GM23338 (cell line): ENCODE results near the gene CHN1. TPM values are rescaled to one million over a fixed set of nuclear protein-coding genes. Genes with fewer than 3 reads are reported as not detected.

ENCODE experiments used
- ATAC-seq: fragments of 200-7000 bp; cut with Tn5 transposase; 3 replicates; pipeline ENCODE4 v1.9.1; 2020
- DNase-seq: peaks from one replicate; pipeline ENCODE4 v3.0.0-alpha.2; 2015; ENCODE audit warnings: low spot score
- H2AFZ ChIP-seq: fragments of 200-600 bp; sonication (generic); 2 replicates; pipeline ENCODE4 v1.8.0; 2016; ENCODE audit warnings: antibody characterized with exemption, mild to moderate bottlenecking, moderate library complexity
- H3F3A ChIP-seq: fragments of 200-600 bp; sonication (generic); replicated peaks from 2 replicates; pipeline ENCODE4 v1.8.0; 2017; ENCODE audit warnings: antibody characterized with exemption, mixed run types, low read depth
- H3K27ac ChIP-seq: fragments of 200-600 bp; sonication (generic); 2 replicates; pipeline ENCODE4 v1.6.1; 2016; ENCODE audit warnings: low read depth
- H3K27me3 ChIP-seq: fragments of 200-600 bp; sonication (generic); 2 replicates; pipeline ENCODE4 v1.8.0; 2016; ENCODE audit warnings: mild to moderate bottlenecking, mixed run types, moderate library complexity; ENCODE audit not compliant: insufficient read depth
- H3K36me3 ChIP-seq: fragments of 200-600 bp; sonication (generic); 2 replicates; pipeline ENCODE4 v1.8.0; 2016; ENCODE audit warnings: mild to moderate bottlenecking; ENCODE audit not compliant: insufficient read depth
- H3K4me1 ChIP-seq: fragments of 200-600 bp; sonication (generic); 2 replicates; pipeline ENCODE4 v1.8.0; 2016; ENCODE audit warnings: mild to moderate bottlenecking, moderate library complexity; ENCODE audit not compliant: insufficient read depth
- H3K4me2 ChIP-seq: fragments of 200-600 bp; sonication (generic); 2 replicates; pipeline ENCODE4 v1.7.1; 2017; ENCODE audit warnings: mixed run types
- H3K4me3 ChIP-seq: fragments of 200-600 bp; sonication (generic); 2 replicates; pipeline ENCODE4 v1.6.1; 2016; ENCODE audit warnings: mixed run types
- H3K79me2 ChIP-seq: fragments of 200-600 bp; sonication (generic); replicated peaks from 2 replicates; pipeline ENCODE4 v1.8.0; 2017; ENCODE audit warnings: mild to moderate bottlenecking; ENCODE audit not compliant: insufficient read depth
- H3K9me2 ChIP-seq: fragments of 200-600 bp; sonication (generic); 2 replicates; pipeline ENCODE4 v1.8.0; 2017; ENCODE audit not compliant: insufficient read depth
- H4K20me1 ChIP-seq: fragments of 200-600 bp; sonication (generic); replicated peaks from 2 replicates; pipeline ENCODE4 v1.8.0; 2017; ENCODE audit warnings: mild to moderate bottlenecking; ENCODE audit not compliant: insufficient read depth
- H3K27ac Mint-ChIP-seq: 2 replicates; pipeline ENCODE4 v1.8.0; 2020; ENCODE audit warnings: inconsistent platforms, mild to moderate bottlenecking, moderate library complexity, mixed read lengths
- H3K27me3 Mint-ChIP-seq: 3 replicates; pipeline ENCODE4 v1.8.0; 2022; ENCODE audit warnings: low read depth, mild to moderate bottlenecking, moderate library complexity, mixed read lengths, inconsistent platforms; ENCODE audit not compliant: insufficient read depth, poor library complexity
- H3K36me3 Mint-ChIP-seq: 3 replicates; pipeline ENCODE4 v1.8.0; 2021; ENCODE audit warnings: low read depth, mild to moderate bottlenecking, inconsistent platforms, moderate library complexity, mixed read lengths
- H3K4me1 Mint-ChIP-seq: 3 replicates; pipeline ENCODE4 v1.8.0; 2020; ENCODE audit warnings: mild to moderate bottlenecking, inconsistent platforms, mixed read lengths
- H3K4me3 Mint-ChIP-seq: 3 replicates; pipeline ENCODE4 v1.8.0; 2021; ENCODE audit warnings: moderate library complexity, mild to moderate bottlenecking, inconsistent platforms, mixed read lengths
- H3K9me3 Mint-ChIP-seq: 3 replicates; pipeline ENCODE4 v1.8.0; 2020; ENCODE audit warnings: moderate library complexity, mild to moderate bottlenecking, inconsistent platforms, mixed read lengths
- EZH2phosphoT487 ChIP-seq: fragments of 200-600 bp; sonication (generic); IDR thresholded peaks from one replicate; pipeline ENCODE4 v1.8.1; 2018; ENCODE audit warnings: antibody characterized with exemption; ENCODE audit not compliant: unreplicated experiment
- JUNB ChIP-seq: IDR thresholded peaks from one replicate; pipeline ENCODE4 v1.6.1; 2016; ENCODE audit warnings: antibody characterized with exemption; ENCODE audit not compliant: unreplicated experiment
- NANOG ChIP-seq: IDR thresholded peaks from 2 replicates; pipeline ENCODE4 v1.6.1; 2016; ENCODE audit warnings: antibody characterized with exemption, borderline replicate concordance
- POLR2AphosphoS5 ChIP-seq: IDR thresholded peaks from 2 replicates; pipeline ENCODE4 v1.6.1; 2016; ENCODE audit warnings: antibody characterized with exemption, low read depth
- STAT1 ChIP-seq: IDR thresholded peaks from one replicate; pipeline ENCODE4 v1.6.1; 2016; ENCODE audit warnings: antibody characterized with exemption; ENCODE audit not compliant: unreplicated experiment
- ZNF114 ChIP-seq: fragments of 250-450 bp; sonication (Bioruptor Pico); IDR thresholded peaks from 2 replicates; pipeline ENCODE4 v1.5.0; 2020; ENCODE audit warnings: mild to moderate bottlenecking, moderate library complexity
- polyA plus RNA-seq: library from polyadenylated mRNA; unstranded; fragments of >200 nt; fragmentation: Nextera tagmentation; extraction: Ambion mirVana; gene quantifications from 2 replicates; pipeline ENCODE4 v1.2.1, GENCODE V29; 2016
- total RNA-seq: library from RNA; depleted of rRNA; stranded (reverse); fragments of >200 nt; shearing (Covaris generic); gene quantifications from 2 replicates; pipeline ENCODE4 v1.2.3, GENCODE V29; 2014
- TF ChIP-seq, protein P1 (sequence below): IDR thresholded peaks from 2 replicates; pipeline ENCODE4 v1.6.1; 2016; ENCODE audit warnings: antibody characterized with exemption
- TF ChIP-seq, protein P2 (sequence below): IDR thresholded peaks from one replicate; pipeline ENCODE4 v1.6.1; 2018; ENCODE audit warnings: antibody characterized with exemption; ENCODE audit not compliant: unreplicated experiment
- TF ChIP-seq, protein P3 (sequence below): fragments of 250-450 bp; sonication (Bioruptor Pico); IDR thresholded peaks from 2 replicates; pipeline ENCODE4 v1.5.0; 2020; ENCODE audit warnings: mild to moderate bottlenecking, moderate library complexity
- TF ChIP-seq, protein P4 (sequence below), 2 experiments: fragments of 200-600 bp in 1 of 2; sonication (generic) in 1 of 2; conservative IDR thresholded peaks; 2 replicates each; pipeline versions ENCODE4 v1.5.1 to v1.6.1; 2016 to 2017; ENCODE audit warnings: antibody characterized with exemption in 2 of 2, low read depth in 2 of 2, mild to moderate bottlenecking in 2 of 2, moderate library complexity in 1 of 2

CHN1 gene
- total and polyA plus RNA-seq, 2 experiments from 2014 or later = 28.1 to 36.5 TPM

DNA sequence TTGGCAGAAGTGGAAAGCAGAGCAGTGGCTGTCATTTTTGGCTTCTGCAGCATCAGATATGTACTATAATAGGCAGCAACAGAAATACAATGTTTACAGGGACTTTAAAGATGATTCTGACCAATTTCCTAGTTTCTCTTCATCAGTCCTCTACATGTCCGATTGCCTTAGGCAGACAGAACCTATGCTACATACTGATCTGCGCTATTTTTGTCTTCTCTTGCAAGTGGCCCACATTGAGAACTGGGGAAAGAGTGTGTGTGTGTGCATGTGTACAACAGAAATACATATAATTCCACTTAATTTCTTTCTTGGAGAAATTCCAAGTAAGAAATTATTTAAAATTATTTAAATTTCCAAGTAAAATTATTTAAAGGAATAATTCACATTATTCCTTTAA is 163.8 kb downstream of the CHN1 start:
- no peak for DNase-seq
- Histone ChIP-seq H3F3A (no peaks in the 10 kb centered on the region), H3K4me1 (peaks cover 52% of the 10 kb centered on the region), H3K4me2 (no peak overlapping the region), H3K79me2 (peaks cover 31% of the 10 kb centered on the region), H4K20me1 (no peaks in the 10 kb centered on the region), H3K36me3 (no peaks in the 10 kb centered on the region), H3K27ac (no peak overlapping the region), H2AFZ (no peak overlapping the region), H3K9me2 (no peaks in the 10 kb centered on the region), H3K27me3 (no peaks in the 10 kb centered on the region), H3K4me3 (no peak overlapping the region)
- no peak overlapping the region for H3K4me3 Mint-ChIP-seq
- H3K9me3 Mint-ChIP-seq = no peaks in the 10 kb centered on the region
- H3K27me3 Mint-ChIP-seq = no peaks in the 10 kb centered on the region
- H3K4me1 Mint-ChIP-seq = peaks cover 47% of the 10 kb centered on the region
- 0 out of 2 replicates have a peak overlapping the region, but pooled peaks have one; percentile 21 for H3K27ac Mint-ChIP-seq
- TF ChIP-seq EZH2phosphoT487 (no peak), JUNB (no peak), POLR2AphosphoS5 (no peak)
- TF ChIP-seq, protein P1, sequence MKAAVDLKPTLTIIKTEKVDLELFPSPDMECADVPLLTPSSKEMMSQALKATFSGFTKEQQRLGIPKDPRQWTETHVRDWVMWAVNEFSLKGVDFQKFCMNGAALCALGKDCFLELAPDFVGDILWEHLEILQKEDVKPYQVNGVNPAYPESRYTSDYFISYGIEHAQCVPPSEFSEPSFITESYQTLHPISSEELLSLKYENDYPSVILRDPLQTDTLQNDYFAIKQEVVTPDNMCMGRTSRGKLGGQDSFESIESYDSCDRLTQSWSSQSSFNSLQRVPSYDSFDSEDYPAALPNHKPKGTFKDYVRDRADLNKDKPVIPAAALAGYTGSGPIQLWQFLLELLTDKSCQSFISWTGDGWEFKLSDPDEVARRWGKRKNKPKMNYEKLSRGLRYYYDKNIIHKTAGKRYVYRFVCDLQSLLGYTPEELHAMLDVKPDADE = no peak
- TF ChIP-seq, protein P2, sequence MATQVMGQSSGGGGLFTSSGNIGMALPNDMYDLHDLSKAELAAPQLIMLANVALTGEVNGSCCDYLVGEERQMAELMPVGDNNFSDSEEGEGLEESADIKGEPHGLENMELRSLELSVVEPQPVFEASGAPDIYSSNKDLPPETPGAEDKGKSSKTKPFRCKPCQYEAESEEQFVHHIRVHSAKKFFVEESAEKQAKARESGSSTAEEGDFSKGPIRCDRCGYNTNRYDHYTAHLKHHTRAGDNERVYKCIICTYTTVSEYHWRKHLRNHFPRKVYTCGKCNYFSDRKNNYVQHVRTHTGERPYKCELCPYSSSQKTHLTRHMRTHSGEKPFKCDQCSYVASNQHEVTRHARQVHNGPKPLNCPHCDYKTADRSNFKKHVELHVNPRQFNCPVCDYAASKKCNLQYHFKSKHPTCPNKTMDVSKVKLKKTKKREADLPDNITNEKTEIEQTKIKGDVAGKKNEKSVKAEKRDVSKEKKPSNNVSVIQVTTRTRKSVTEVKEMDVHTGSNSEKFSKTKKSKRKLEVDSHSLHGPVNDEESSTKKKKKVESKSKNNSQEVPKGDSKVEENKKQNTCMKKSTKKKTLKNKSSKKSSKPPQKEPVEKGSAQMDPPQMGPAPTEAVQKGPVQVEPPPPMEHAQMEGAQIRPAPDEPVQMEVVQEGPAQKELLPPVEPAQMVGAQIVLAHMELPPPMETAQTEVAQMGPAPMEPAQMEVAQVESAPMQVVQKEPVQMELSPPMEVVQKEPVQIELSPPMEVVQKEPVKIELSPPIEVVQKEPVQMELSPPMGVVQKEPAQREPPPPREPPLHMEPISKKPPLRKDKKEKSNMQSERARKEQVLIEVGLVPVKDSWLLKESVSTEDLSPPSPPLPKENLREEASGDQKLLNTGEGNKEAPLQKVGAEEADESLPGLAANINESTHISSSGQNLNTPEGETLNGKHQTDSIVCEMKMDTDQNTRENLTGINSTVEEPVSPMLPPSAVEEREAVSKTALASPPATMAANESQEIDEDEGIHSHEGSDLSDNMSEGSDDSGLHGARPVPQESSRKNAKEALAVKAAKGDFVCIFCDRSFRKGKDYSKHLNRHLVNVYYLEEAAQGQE = no peak
- H3K36me3 Mint-ChIP-seq = no peaks in the 10 kb centered on the region
- ATAC-seq = no peak

DNA sequence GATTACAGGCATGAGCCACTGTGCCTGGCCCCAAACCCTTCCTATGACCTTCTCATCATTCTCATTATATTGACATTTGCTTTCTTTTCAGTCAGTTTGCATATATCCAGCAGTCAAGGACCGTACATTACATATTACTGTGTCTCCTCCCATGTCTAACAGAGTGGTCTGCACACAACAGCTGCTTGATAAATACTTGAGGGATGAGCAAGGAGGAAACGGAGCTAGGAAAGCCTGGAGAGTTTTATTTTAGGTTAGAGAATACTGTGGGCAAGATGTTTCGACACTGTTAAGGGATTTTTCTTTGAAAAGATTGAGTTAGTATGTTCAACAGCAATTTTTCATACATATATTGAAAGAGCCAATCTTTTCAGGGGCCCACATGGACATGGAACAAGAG is 164.7 kb downstream of the CHN1 start:
- Mint-ChIP-seq H3K27me3 (no peaks in the 10 kb centered on the region), H3K36me3 (no peaks in the 10 kb centered on the region), H3K4me1 (peaks cover 50% of the 10 kb centered on the region), H3K27ac (no peak overlapping the region), H3K4me3 (no peak overlapping the region), H3K9me3 (no peaks in the 10 kb centered on the region)
- no peaks in the 10 kb centered on the region for H3F3A ChIP-seq
- peaks cover 25% of the 10 kb centered on the region for H3K79me2 ChIP-seq
- DNase-seq (no peak), ATAC-seq (no peak)
- no peaks in the 10 kb centered on the region for H4K20me1 ChIP-seq
- H3K27ac ChIP-seq = no peak overlapping the region
- no peaks in the 10 kb centered on the region for H3K9me2 ChIP-seq
- no peak overlapping the region for H3K4me3 ChIP-seq
- no peak overlapping the region for H3K4me2 ChIP-seq
- no peaks in the 10 kb centered on the region for H3K36me3 ChIP-seq
- H3K27me3 ChIP-seq = no peaks in the 10 kb centered on the region
- no peak overlapping the region for H2AFZ ChIP-seq
- H3K4me1 ChIP-seq = peaks cover 55% of the 10 kb centered on the region
- TF ChIP-seq NANOG (no peak), ZNF114 (CRISPR knock-in tag) (no peak), STAT1 (no peak)
- TF ChIP-seq, protein P3, sequence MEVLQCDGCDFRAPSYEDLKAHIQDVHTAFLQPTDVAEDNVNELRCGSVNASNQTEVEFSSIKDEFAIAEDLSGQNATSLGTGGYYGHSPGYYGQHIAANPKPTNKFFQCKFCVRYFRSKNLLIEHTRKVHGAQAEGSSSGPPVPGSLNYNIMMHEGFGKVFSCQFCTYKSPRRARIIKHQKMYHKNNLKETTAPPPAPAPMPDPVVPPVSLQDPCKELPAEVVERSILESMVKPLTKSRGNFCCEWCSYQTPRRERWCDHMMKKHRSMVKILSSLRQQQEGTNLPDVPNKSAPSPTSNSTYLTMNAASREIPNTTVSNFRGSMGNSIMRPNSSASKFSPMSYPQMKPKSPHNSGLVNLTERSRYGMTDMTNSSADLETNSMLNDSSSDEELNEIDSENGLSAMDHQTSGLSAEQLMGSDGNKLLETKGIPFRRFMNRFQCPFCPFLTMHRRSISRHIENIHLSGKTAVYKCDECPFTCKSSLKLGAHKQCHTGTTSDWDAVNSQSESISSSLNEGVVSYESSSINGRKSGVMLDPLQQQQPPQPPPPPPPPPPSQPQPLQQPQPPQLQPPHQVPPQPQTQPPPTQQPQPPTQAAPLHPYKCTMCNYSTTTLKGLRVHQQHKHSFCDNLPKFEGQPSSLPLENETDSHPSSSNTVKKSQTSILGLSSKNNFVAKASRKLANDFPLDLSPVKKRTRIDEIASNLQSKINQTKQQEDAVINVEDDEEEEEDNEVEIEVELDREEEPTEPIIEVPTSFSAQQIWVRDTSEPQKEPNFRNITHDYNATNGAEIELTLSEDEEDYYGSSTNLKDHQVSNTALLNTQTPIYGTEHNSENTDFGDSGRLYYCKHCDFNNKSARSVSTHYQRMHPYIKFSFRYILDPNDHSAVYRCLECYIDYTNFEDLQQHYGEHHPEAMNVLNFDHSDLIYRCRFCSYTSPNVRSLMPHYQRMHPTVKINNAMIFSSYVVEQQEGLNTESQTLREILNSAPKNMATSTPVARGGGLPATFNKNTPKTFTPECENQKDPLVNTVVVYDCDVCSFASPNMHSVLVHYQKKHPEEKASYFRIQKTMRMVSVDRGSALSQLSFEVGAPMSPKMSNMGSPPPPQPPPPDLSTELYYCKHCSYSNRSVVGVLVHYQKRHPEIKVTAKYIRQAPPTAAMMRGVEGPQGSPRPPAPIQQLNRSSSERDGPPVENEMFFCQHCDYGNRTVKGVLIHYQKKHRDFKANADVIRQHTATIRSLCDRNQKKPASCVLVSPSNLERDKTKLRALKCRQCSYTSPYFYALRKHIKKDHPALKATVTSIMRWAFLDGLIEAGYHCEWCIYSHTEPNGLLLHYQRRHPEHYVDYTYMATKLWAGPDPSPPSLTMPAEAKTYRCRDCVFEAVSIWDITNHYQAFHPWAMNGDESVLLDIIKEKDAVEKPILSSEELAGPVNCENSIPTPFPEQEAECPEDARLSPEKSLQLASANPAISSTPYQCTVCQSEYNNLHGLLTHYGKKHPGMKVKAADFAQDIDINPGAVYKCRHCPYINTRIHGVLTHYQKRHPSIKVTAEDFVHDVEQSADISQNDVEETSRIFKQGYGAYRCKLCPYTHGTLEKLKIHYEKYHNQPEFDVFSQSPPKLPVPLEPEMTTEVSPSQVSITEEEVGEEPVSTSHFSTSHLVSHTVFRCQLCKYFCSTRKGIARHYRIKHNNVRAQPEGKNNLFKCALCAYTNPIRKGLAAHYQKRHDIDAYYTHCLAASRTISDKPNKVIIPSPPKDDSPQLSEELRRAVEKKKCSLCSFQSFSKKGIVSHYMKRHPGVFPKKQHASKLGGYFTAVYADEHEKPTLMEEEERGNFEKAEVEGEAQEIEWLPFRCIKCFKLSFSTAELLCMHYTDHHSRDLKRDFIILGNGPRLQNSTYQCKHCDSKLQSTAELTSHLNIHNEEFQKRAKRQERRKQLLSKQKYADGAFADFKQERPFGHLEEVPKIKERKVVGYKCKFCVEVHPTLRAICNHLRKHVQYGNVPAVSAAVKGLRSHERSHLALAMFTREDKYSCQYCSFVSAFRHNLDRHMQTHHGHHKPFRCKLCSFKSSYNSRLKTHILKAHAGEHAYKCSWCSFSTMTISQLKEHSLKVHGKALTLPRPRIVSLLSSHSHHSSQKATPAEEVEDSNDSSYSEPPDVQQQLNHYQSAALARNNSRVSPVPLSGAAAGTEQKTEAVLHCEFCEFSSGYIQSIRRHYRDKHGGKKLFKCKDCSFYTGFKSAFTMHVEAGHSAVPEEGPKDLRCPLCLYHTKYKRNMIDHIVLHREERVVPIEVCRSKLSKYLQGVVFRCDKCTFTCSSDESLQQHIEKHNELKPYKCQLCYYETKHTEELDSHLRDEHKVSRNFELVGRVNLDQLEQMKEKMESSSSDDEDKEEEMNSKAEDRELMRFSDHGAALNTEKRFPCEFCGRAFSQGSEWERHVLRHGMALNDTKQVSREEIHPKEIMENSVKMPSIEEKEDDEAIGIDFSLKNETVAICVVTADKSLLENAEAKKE = no peak
- TF ChIP-seq, protein P4, sequence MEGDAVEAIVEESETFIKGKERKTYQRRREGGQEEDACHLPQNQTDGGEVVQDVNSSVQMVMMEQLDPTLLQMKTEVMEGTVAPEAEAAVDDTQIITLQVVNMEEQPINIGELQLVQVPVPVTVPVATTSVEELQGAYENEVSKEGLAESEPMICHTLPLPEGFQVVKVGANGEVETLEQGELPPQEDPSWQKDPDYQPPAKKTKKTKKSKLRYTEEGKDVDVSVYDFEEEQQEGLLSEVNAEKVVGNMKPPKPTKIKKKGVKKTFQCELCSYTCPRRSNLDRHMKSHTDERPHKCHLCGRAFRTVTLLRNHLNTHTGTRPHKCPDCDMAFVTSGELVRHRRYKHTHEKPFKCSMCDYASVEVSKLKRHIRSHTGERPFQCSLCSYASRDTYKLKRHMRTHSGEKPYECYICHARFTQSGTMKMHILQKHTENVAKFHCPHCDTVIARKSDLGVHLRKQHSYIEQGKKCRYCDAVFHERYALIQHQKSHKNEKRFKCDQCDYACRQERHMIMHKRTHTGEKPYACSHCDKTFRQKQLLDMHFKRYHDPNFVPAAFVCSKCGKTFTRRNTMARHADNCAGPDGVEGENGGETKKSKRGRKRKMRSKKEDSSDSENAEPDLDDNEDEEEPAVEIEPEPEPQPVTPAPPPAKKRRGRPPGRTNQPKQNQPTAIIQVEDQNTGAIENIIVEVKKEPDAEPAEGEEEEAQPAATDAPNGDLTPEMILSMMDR (conservative IDR thresholded peaks at IDR 0.05; ENCODE audit: low read depth in 2 of 2) = no peak
